WTC11 (cell line): ENCODE measurements around the gene HS3ST1.

Experiments
- ATF3 ChIP-seq: sonication (generic); formaldehyde crosslinking; conservative IDR thresholded peaks from 2 replicates; pipeline ENCODE4 v1.8.1; 2022; ENCODE audit warnings: mild to moderate bottlenecking, missing genetic modification reagents
- CREB1 ChIP-seq: sonication (generic); formaldehyde crosslinking; IDR thresholded peaks from 2 replicates; pipeline ENCODE4 v1.8.0; 2023; ENCODE audit warnings: mild to moderate bottlenecking, missing genetic modification reagents
- CTCF ChIP-seq: fragments of 200-600 bp; IDR thresholded peaks from 2 replicates; pipeline ENCODE4 v1.8.0; 2022; ENCODE audit warnings: antibody characterized with exemption
- MAX ChIP-seq: sonication (generic); formaldehyde crosslinking; IDR thresholded peaks from 2 replicates; pipeline ENCODE4 v1.8.0; 2022; ENCODE audit warnings: mild to moderate bottlenecking, missing genetic modification reagents
- NFYB ChIP-seq: sonication (generic); formaldehyde crosslinking; conservative IDR thresholded peaks from 2 replicates; pipeline ENCODE4 v1.8.0; 2022; ENCODE audit warnings: low read depth, missing genetic modification reagents
- NR2C2 ChIP-seq: sonication (generic); formaldehyde crosslinking; IDR thresholded peaks from 2 replicates; pipeline ENCODE4 v1.8.0; 2022; ENCODE audit warnings: mild to moderate bottlenecking, missing genetic modification reagents
- OVOL2 ChIP-seq: fragments of 250-450 bp; sonication (Bioruptor Pico); IDR thresholded peaks from 2 replicates; pipeline ENCODE4 v1.9.0; 2021; ENCODE audit warnings: mild to moderate bottlenecking, borderline replicate concordance
- RELA ChIP-seq: sonication (generic); formaldehyde crosslinking; IDR thresholded peaks from 2 replicates; pipeline ENCODE4 v1.8.1; 2022; ENCODE audit warnings: missing genetic modification reagents, mild to moderate bottlenecking, borderline replicate concordance
- SMAD3 ChIP-seq: sonication (generic); formaldehyde crosslinking; IDR thresholded peaks from 2 replicates; pipeline ENCODE4 v1.8.0; 2022; ENCODE audit warnings: missing genetic modification reagents, mild to moderate bottlenecking, borderline replicate concordance
- TCF7 ChIP-seq: sonication (generic); formaldehyde crosslinking; IDR thresholded peaks from 2 replicates; pipeline ENCODE4 v1.8.0; 2022; ENCODE audit warnings: mild to moderate bottlenecking, low read depth, missing genetic modification reagents, moderate library complexity
- USF1 ChIP-seq: sonication (generic); formaldehyde crosslinking; IDR thresholded peaks from 2 replicates; pipeline ENCODE4 v1.8.0; 2022; ENCODE audit warnings: mild to moderate bottlenecking, missing genetic modification reagents
- USF2 ChIP-seq: sonication (generic); formaldehyde crosslinking; IDR thresholded peaks from 2 replicates; pipeline ENCODE4 v1.8.1; 2023; ENCODE audit warnings: mild to moderate bottlenecking, missing genetic modification reagents, moderate library complexity
- ZBTB21 ChIP-seq: sonication (generic); formaldehyde crosslinking; IDR thresholded peaks from 2 replicates; pipeline ENCODE4 v1.8.1; 2023; ENCODE audit warnings: mild to moderate bottlenecking, missing genetic modification reagents, borderline replicate concordance

GRCh38 chr4:11416071-11416766 is 12.5 kb downstream of the HS3ST1 start:
- no peak for TF ChIP-seq USF2 (CRISPR knock-in tag)
- no peak for TF ChIP-seq TCF7 (CRISPR knock-in tag)
- no peak for TF ChIP-seq CTCF
- no peak for TF ChIP-seq USF1 (CRISPR knock-in tag)
- no peak for TF ChIP-seq RELA
- no peak for TF ChIP-seq OVOL2
- TF ChIP-seq SMAD3 (CRISPR knock-in tag) = no peak
- TF ChIP-seq MAX (CRISPR knock-in tag) = no peak
- TF ChIP-seq CREB1 (CRISPR knock-in tag) = no peak
- TF ChIP-seq ATF3 (CRISPR knock-in tag) = no peak
- TF ChIP-seq NR2C2 (CRISPR knock-in tag) = no peak
- TF ChIP-seq ZBTB21 (CRISPR knock-in tag) = no peak
- no peak for TF ChIP-seq NFYB (CRISPR knock-in tag)
